Neural progenitor cell (in vitro differentiated cells): ENCODE data around the gene RELT.

Source experiments
- EZH2 ChIP-seq: fragments of 200-600 bp; sonication (generic); IDR thresholded peaks from 2 replicates; pipeline ENCODE4 v1.6.1; 2017; ENCODE audit warnings: antibody characterized with exemption, mild to moderate bottlenecking, moderate library complexity
- EZH2phosphoT487 ChIP-seq: fragments of 200-600 bp; sonication (generic); IDR thresholded peaks from 2 replicates; pipeline ENCODE4 v1.6.1; 2017; ENCODE audit warnings: antibody characterized with exemption
- TF ChIP-seq, protein P1 (sequence below): fragments of 200-600 bp; sonication (generic); IDR thresholded peaks from 2 replicates; pipeline ENCODE4 v1.5.1; 2017; ENCODE audit warnings: antibody characterized with exemption, mild to moderate bottlenecking

DNA sequence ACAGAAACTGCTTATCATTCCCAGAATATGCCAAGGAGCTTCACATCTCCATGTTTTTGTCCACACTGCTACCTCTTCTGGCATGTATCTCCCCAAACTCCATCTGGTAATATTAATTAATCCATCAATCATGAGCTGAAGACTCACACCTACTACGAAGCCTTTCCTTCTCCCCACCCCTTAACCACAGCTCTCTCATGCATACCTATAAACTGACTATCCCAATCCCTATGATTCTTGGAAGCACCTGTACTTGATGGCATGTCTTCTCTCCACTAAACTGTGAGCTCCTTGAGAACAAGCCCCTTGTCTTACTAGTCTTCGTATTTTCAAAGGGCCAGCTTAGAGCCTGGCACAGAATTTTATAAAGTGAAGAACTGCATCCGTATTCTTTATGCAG lies 47.3 kb downstream of the RELT start:
- TF ChIP-seq, protein P1, sequence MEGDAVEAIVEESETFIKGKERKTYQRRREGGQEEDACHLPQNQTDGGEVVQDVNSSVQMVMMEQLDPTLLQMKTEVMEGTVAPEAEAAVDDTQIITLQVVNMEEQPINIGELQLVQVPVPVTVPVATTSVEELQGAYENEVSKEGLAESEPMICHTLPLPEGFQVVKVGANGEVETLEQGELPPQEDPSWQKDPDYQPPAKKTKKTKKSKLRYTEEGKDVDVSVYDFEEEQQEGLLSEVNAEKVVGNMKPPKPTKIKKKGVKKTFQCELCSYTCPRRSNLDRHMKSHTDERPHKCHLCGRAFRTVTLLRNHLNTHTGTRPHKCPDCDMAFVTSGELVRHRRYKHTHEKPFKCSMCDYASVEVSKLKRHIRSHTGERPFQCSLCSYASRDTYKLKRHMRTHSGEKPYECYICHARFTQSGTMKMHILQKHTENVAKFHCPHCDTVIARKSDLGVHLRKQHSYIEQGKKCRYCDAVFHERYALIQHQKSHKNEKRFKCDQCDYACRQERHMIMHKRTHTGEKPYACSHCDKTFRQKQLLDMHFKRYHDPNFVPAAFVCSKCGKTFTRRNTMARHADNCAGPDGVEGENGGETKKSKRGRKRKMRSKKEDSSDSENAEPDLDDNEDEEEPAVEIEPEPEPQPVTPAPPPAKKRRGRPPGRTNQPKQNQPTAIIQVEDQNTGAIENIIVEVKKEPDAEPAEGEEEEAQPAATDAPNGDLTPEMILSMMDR: no peak
- no peak for TF ChIP-seq EZH2
- no peak for TF ChIP-seq EZH2phosphoT487
